Endothelial cell of umbilical vein (primary cell): ENCODE measurements around the gene NR1D1. TPM values are rescaled to one million over a fixed set of nuclear protein-coding genes. Genes with fewer than 3 reads are reported as not detected.

Experiments used
- BruUV-seq: library from RNA; stranded (reverse); fragments of 400-500 nt; replicated peaks from 2 replicates; lab custom pipeline; 2021; lab: Mats Ljungman, UMichigan
- CTCF ChIA-PET: fragments of 300-600, 350-600 bp; sonication (Branson Sonifier 250); formaldehyde crosslinking; loops from one replicate; lab custom pipeline; 2021; ENCODE audit warnings: antibody characterized with exemption, inconsistent platforms; lab: Charles Lee
- POLR2A ChIA-PET: fragments of 300-600, 350-600 bp; sonication (Branson Sonifier 250); formaldehyde crosslinking; loops from one replicate; lab custom pipeline; 2021; ENCODE audit warnings: antibody characterized with exemption, inconsistent platforms; lab: Charles Lee
- DNase-seq: peaks from one replicate; pipeline ENCODE4 v3.0.0-alpha.2; 2011; ENCODE audit warnings: low read depth, low spot score
- FAIRE-seq: peaks from 2 replicates; lab custom pipeline; 2011; peaks lifted over from hg19 to GRCh38; lab: Jason Lieb, UNC
- H2AFZ ChIP-seq: 2 replicates; pipeline ENCODE4 v1.6.0; 2012; ENCODE audit warnings: low read depth, low read length, control low read depth, inconsistent platforms
- H3K27ac ChIP-seq: 2 replicates; pipeline ENCODE4 v1.5.1; 2011; ENCODE audit warnings: low read depth, mild to moderate bottlenecking, control low read depth, low read length, moderate library complexity; ENCODE audit not compliant: insufficient read depth
- H3K27me3 ChIP-seq, 2 experiments: 2 replicates each; pipeline versions ENCODE4 v1.6.0 to v1.6.1; 2011; ENCODE audit warnings: low read length in 2 of 2, mixed read lengths in 1 of 2; ENCODE audit not compliant: control insufficient read depth in 2 of 2, insufficient read depth in 2 of 2
- H3K36me3 ChIP-seq, 2 experiments: 2 replicates in 1 of 2; 3 replicates in 1 of 2; pipeline ENCODE4 v1.5.1; 2011; ENCODE audit warnings: low read length in 2 of 2, mild to moderate bottlenecking in 1 of 2, moderate library complexity in 1 of 2; ENCODE audit not compliant: control insufficient read depth in 2 of 2, insufficient read depth in 2 of 2; ENCODE audit errors: extremely low read depth in 1 of 2
- H3K4me1 ChIP-seq: 3 replicates; pipeline ENCODE4 v1.5.1; 2011; ENCODE audit warnings: mild to moderate bottlenecking, low read length; ENCODE audit not compliant: control insufficient read depth, insufficient read depth; ENCODE audit errors: extremely low read depth
- H3K4me2 ChIP-seq: 2 replicates; pipeline ENCODE4 v1.6.1; 2011; ENCODE audit warnings: low read length, control low read depth, mixed read lengths; ENCODE audit not compliant: insufficient read depth
- H3K4me3 ChIP-seq, 3 experiments: fragments of 200-600 bp in 1 of 3; sonication (generic), shearing (Covaris generic) in 1 of 3; replicated peaks in 1 of 3; 2 replicates each; pipeline ENCODE4 v1.5.1; 2011 to 2016; ENCODE audit warnings: control low read depth in 3 of 3, low read length in 3 of 3, mild to moderate bottlenecking in 2 of 3, inconsistent platforms in 1 of 3, low read depth in 1 of 3, moderate library complexity in 1 of 3; ENCODE audit not compliant: insufficient read depth in 1 of 3
- H3K79me2 ChIP-seq: 2 replicates; pipeline ENCODE4 v1.6.0; 2012; ENCODE audit warnings: low read length, inconsistent platforms; ENCODE audit not compliant: control insufficient read depth, insufficient read depth
- H3K9ac ChIP-seq: replicated peaks from 2 replicates; pipeline ENCODE3; 2011; ENCODE audit warnings: low read length, control low read depth; ENCODE audit not compliant: insufficient read depth; ENCODE audit errors: extremely low read depth
- H3K9me1 ChIP-seq: replicated peaks from 3 replicates; pipeline ENCODE4 v1.6.0; 2011; ENCODE audit warnings: mild to moderate bottlenecking, low read length; ENCODE audit not compliant: control insufficient read depth, insufficient read depth; ENCODE audit errors: extremely low read depth
- H3K9me3 ChIP-seq: replicated peaks from 2 replicates; pipeline ENCODE4 v1.5.1; 2012; ENCODE audit warnings: low read length, inconsistent platforms; ENCODE audit not compliant: control insufficient read depth, insufficient read depth
- H4K20me1 ChIP-seq: replicated peaks from 2 replicates; pipeline ENCODE3; 2011; ENCODE audit warnings: mild to moderate bottlenecking, low read length; ENCODE audit not compliant: control insufficient read depth, insufficient read depth; ENCODE audit errors: extremely low read depth
- CTCF ChIP-seq, 2 donors: IDR thresholded peaks; 1 replicate in 1 of 2; 2 replicates in 1 of 2; pipeline ENCODE4 v1.5.1; 2011; ENCODE audit warnings: low read length in 2 of 2, mild to moderate bottlenecking in 2 of 2, moderate library complexity in 2 of 2, control low read depth in 1 of 2, inconsistent platforms in 1 of 2, low read depth in 1 of 2; ENCODE audit not compliant: insufficient read depth in 1 of 2; ENCODE audit errors: extremely low read depth in 1 of 2
- EZH2 ChIP-seq: IDR thresholded peaks from 2 replicates; pipeline ENCODE4 v1.6.1; 2012; ENCODE audit warnings: borderline replicate concordance, low read depth, mild to moderate bottlenecking, moderate library complexity, low read length, inconsistent platforms; ENCODE audit not compliant: severe bottlenecking
- FOS ChIP-seq: IDR thresholded peaks from 2 replicates; pipeline ENCODE4 v1.6.1; 2011; ENCODE audit warnings: mild to moderate bottlenecking, low read length, moderate library complexity, borderline replicate concordance; ENCODE audit not compliant: insufficient read depth
- GATA2 ChIP-seq: IDR thresholded peaks from 2 replicates; pipeline ENCODE4 v1.7.0; 2011; ENCODE audit warnings: low read depth, mild to moderate bottlenecking, moderate library complexity, mixed read lengths, low read length; ENCODE audit not compliant: insufficient read length, insufficient read depth
- JUN ChIP-seq: IDR thresholded peaks from 2 replicates; pipeline ENCODE4 v1.6.1; 2011; ENCODE audit warnings: borderline replicate concordance, low read depth; ENCODE audit not compliant: insufficient read length, insufficient read depth
- MAX ChIP-seq: IDR thresholded peaks from 2 replicates; pipeline ENCODE4 v1.6.1; 2011; ENCODE audit not compliant: insufficient read depth, insufficient read length
- MYC ChIP-seq: IDR thresholded peaks from one replicate; pipeline ENCODE4 v1.6.1; 2011; ENCODE audit warnings: mild to moderate bottlenecking, low read depth, low read length
- POLR2A ChIP-seq: IDR thresholded peaks from 2 replicates; pipeline ENCODE4 v1.6.1; 2012; ENCODE audit warnings: low read depth, mild to moderate bottlenecking, control low read depth, low read length
- POLR2AphosphoS5 ChIP-seq: IDR thresholded peaks from 2 replicates; pipeline ENCODE4 v1.6.1; 2012; ENCODE audit warnings: low read depth, mild to moderate bottlenecking, control low read depth, low read length, moderate library complexity; ENCODE audit not compliant: insufficient read depth
- dilution Hi-C: fragments of 300-500 bp; cut with MboI; formaldehyde crosslinking; loops from one replicate; pipeline ENCODE4 v1.15.0; 2019; ENCODE audit warnings: low sequenced_read_pairs; ENCODE audit not compliant: extremely low pct_ligation_motif_present
- intact Hi-C: fragments of 100-400 bp; cut with micrococcal nuclease; formaldehyde crosslinking; loops from one replicate; pipeline ENCODE4 v1.10.0; 2022
- polyA plus RNA-seq, 4 experiments: library from polyadenylated mRNA; depleted of rRNA in 3 of 4; stranded (reverse) in 3 of 4; unstranded in 1 of 4; fragments of >200 nt; gene quantifications; 2 replicates each; pipeline versions ENCODE4 v1.2.1 to v1.2.3, GENCODE V29; 2011 to 2012; ENCODE audit warnings: missing spikeins in 1 of 4
- total RNA-seq: library from RNA; stranded (reverse); gene quantifications from 2 replicates; pipeline ENCODE4 v1.2.3, GENCODE V29; 2021

The NR1D1 gene
- total and polyA plus RNA-seq, 2 donors (not counting 3 experiments of a cell fraction or from before 2014, with no cell fraction given): 2.5 to 5.2 TPM

- intact Hi-C loops: no loop called here
- peaks cover 0 to 27% of the 10 kb centered on the region in 2 experiments for H3K36me3 ChIP-seq
- no peak overlapping the region for H3K4me2 ChIP-seq
- POLR2A ChIA-PET: no interaction called here
- FAIRE-seq (no peak), DNase-seq (no peak)
- H2AFZ ChIP-seq: no peak overlapping the region
- CTCF ChIA-PET: interaction anchor here (0.8 kb wide), 1 partner anchor 10 kb away, joined by 3 read pairs; no protein-coding TSS in a partner anchor
- peaks cover 30% of the 10 kb centered on the region for H3K4me1 ChIP-seq
- TF ChIP-seq CTCF (IDR thresholded peaks at IDR 0.05; ENCODE audit: extremely low read depth in 1 of 2, insufficient read depth in 1 of 2, low read depth in 1 of 2, low read length in 2 of 2) (no peak), POLR2AphosphoS5 (no peak), MYC (no peak), JUN (no peak), MAX (no peak), GATA2 (no peak), POLR2A (no peak), EZH2 (no peak), FOS (no peak)
- no peak overlapping the region for H3K4me3 ChIP-seq
- no peaks in the 10 kb centered on the region for H3K9me1 ChIP-seq
- H3K27me3 ChIP-seq: no peaks in the 10 kb centered on the region
- dilution Hi-C loops: no loop called here
- H3K9ac ChIP-seq: no peak overlapping the region
- no peaks in the 10 kb centered on the region for H3K9me3 ChIP-seq
- no peaks in the 10 kb centered on the region for H4K20me1 ChIP-seq
- H3K79me2 ChIP-seq: no peaks in the 10 kb centered on the region
- no peak overlapping the region for H3K27ac ChIP-seq
- no TSS peak for BruUV-seq
These were observed 4.2 kb downstream of the NR1D1 start for GRCh38 chr17:40095944-40096791.
